ENCODE results near the gene BCAR3. TPM values are rescaled to one million over a fixed set of nuclear protein-coding genes. Genes with fewer than 3 reads are reported as not detected.

The BCAR3 gene
- total RNA-seq, 1 donor from 2014 or later: 11.7 TPM

DNA sequence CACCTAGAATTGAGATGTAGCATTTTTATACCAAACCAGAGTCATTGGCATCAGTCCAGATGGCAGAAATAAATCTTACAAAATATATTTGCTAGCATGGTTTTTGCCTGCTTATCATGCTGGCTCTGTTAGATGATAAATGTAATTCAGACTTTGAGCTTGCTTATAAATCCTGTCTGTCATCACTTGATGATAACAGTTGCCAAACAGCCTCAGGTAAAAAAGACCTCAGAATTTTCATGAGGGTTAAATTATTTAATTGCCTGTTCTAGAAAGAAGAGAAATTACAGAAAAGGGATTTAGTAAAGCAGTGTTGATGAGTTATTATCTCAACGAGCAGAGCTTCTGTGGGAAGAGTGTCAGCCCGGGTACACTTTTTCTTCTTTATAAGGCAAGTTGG, 150.4 kb downstream of the BCAR3 start:
- peaks cover 5% of the 10 kb centered on the region for H3K79me2 ChIP-seq (ENCODE audit: low read depth)
- H3K27me3 ChIP-seq: no peaks in the 10 kb centered on the region
- TF ChIP-seq EZH2phosphoT487 (IDR thresholded peaks at IDR 0.05): no peak
- TF ChIP-seq, protein P1, sequence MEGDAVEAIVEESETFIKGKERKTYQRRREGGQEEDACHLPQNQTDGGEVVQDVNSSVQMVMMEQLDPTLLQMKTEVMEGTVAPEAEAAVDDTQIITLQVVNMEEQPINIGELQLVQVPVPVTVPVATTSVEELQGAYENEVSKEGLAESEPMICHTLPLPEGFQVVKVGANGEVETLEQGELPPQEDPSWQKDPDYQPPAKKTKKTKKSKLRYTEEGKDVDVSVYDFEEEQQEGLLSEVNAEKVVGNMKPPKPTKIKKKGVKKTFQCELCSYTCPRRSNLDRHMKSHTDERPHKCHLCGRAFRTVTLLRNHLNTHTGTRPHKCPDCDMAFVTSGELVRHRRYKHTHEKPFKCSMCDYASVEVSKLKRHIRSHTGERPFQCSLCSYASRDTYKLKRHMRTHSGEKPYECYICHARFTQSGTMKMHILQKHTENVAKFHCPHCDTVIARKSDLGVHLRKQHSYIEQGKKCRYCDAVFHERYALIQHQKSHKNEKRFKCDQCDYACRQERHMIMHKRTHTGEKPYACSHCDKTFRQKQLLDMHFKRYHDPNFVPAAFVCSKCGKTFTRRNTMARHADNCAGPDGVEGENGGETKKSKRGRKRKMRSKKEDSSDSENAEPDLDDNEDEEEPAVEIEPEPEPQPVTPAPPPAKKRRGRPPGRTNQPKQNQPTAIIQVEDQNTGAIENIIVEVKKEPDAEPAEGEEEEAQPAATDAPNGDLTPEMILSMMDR (IDR thresholded peaks at IDR 0.05): no peak
- no peak for TF ChIP-seq EZH2 (IDR thresholded peaks at IDR 0.05)
- H3K9me3 Mint-ChIP-seq: no peaks in the 10 kb centered on the region
- H3K27ac ChIP-seq: no peak overlapping the region
- no peak overlapping the region for H3K4me3 Mint-ChIP-seq
- H3K27ac Mint-ChIP-seq: no peak overlapping the region
- H3K27me3 Mint-ChIP-seq (ENCODE audit: insufficient read depth, low read depth): no peaks in the 10 kb centered on the region
- H3K36me3 Mint-ChIP-seq: peaks cover 29% of the 10 kb centered on the region
- H2AFZ ChIP-seq (replicated peaks): no peak overlapping the region
- peaks cover 49% of the 10 kb centered on the region for H3K36me3 ChIP-seq
- peaks cover 32% of the 10 kb centered on the region for H3F3A ChIP-seq (ENCODE audit: low read depth)
- no peaks in the 10 kb centered on the region for H3K4me1 Mint-ChIP-seq
- no peak for DNase-seq (ENCODE audit: low spot score)
- no peak overlapping the region for H3K4me3 ChIP-seq
- no peaks in the 10 kb centered on the region for H3K9me3 ChIP-seq (ENCODE audit: low read depth)
- no peaks in the 10 kb centered on the region for H3K4me1 ChIP-seq
- peaks cover 8% of the 10 kb centered on the region for H4K20me1 ChIP-seq (ENCODE audit: low read depth)
- no peak overlapping the region for H3K9ac ChIP-seq
- H3K4me2 ChIP-seq: no peak overlapping the region

DNA sequence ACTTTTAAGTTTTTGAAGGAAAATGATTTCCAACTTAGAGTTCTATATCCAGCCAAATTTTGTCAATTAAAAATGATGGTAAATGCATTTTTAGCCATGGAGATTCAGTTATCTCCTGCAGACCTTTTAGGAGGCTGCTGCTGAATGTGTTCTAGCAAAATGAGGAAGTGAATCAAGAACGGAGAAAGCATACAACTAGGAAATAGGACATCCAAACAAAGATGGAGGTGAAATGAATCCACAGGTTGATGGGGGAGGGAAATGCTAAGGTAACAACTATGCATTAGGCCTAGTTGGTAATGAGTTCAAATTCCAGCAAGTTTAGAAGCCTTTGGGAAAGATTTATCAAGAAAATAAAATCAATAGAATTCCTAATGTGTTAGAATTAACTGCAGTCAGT, 153.2 kb downstream of the BCAR3 start:
- Histone ChIP-seq H2AFZ (replicated peaks) (no peak overlapping the region), H3K27ac (peak overlapping the region; percentile 20), H3K4me2 (no peak overlapping the region), H3K9ac (no peak overlapping the region), H3K79me2 (ENCODE audit: low read depth) (peaks cover 27% of the 10 kb centered on the region), H3K9me3 (ENCODE audit: low read depth) (no peaks in the 10 kb centered on the region), H3K4me3 (no peak overlapping the region), H3K27me3 (no peaks in the 10 kb centered on the region), H3K4me1 (no peaks in the 10 kb centered on the region), H3F3A (ENCODE audit: low read depth) (peaks cover 10% of the 10 kb centered on the region), H4K20me1 (ENCODE audit: low read depth) (peaks cover 16% of the 10 kb centered on the region), H3K36me3 (peaks cover 32% of the 10 kb centered on the region)
- no peak overlapping the region for H3K4me3 Mint-ChIP-seq
- H3K27ac Mint-ChIP-seq: no peak overlapping the region
- TF ChIP-seq, protein P1 (IDR thresholded peaks at IDR 0.05): no peak
- TF ChIP-seq EZH2phosphoT487 (IDR thresholded peaks at IDR 0.05): no peak
- no peak for TF ChIP-seq EZH2 (IDR thresholded peaks at IDR 0.05)
- H3K4me1 Mint-ChIP-seq: no peaks in the 10 kb centered on the region
- no peaks in the 10 kb centered on the region for H3K27me3 Mint-ChIP-seq (ENCODE audit: insufficient read depth, low read depth)
- peaks cover 31% of the 10 kb centered on the region for H3K36me3 Mint-ChIP-seq
- no peaks in the 10 kb centered on the region for H3K9me3 Mint-ChIP-seq
- no peak for DNase-seq (ENCODE audit: low spot score)

DNA sequence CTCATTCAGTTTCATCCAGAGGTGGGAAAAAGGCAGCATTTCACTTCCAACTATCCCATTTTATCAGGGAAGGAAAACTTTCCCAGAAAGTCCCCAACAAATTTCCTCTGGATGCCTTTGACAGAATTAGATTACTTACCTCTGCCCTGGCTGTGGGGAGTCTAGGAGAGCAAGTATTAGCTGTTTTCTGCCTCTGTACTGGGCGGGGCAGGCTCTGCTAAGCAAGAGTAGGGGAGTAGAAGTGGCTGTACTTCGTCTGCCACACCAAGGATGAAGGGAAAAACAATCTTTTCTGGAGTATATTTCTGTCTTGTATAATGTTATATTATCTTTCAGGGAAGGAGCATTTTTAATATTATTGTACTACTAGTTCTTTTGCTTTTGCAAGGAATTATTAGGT, 155.2 kb downstream of the BCAR3 start:
- Mint-ChIP-seq H3K9me3 (peaks cover 3% of the 10 kb centered on the region), H3K27ac (no peak overlapping the region), H3K4me3 (no peak overlapping the region), H3K27me3 (ENCODE audit: insufficient read depth, low read depth) (no peaks in the 10 kb centered on the region), H3K36me3 (peaks cover 29% of the 10 kb centered on the region), H3K4me1 (no peaks in the 10 kb centered on the region)
- no peaks in the 10 kb centered on the region for H3K9me3 ChIP-seq (ENCODE audit: low read depth)
- no peak overlapping the region for H3K4me3 ChIP-seq
- no peaks in the 10 kb centered on the region for H3K4me1 ChIP-seq
- peaks cover 29% of the 10 kb centered on the region for H3K36me3 ChIP-seq
- peaks cover 7% of the 10 kb centered on the region for H3F3A ChIP-seq (ENCODE audit: low read depth)
- peaks cover 46% of the 10 kb centered on the region for H3K79me2 ChIP-seq (ENCODE audit: low read depth)
- H4K20me1 ChIP-seq (ENCODE audit: low read depth): peaks cover 27% of the 10 kb centered on the region
- no peak overlapping the region for H3K9ac ChIP-seq
- no peak for DNase-seq (ENCODE audit: low spot score)
- no peaks in the 10 kb centered on the region for H3K27me3 ChIP-seq
- TF ChIP-seq EZH2phosphoT487 (IDR thresholded peaks at IDR 0.05): no peak
- TF ChIP-seq EZH2 (IDR thresholded peaks at IDR 0.05): no peak
- TF ChIP-seq, protein P1 (IDR thresholded peaks at IDR 0.05): no peak
- H2AFZ ChIP-seq (replicated peaks): no peak overlapping the region
- H3K27ac ChIP-seq: no peak overlapping the region
- no peak overlapping the region for H3K4me2 ChIP-seq
